Neural cell (in vitro differentiated cells): ENCODE measurements around the gene MINDY3.

Experiments used
- EP300 ChIP-seq: fragments of 450-650 bp; conservative IDR thresholded peaks from 2 replicates; pipeline ENCODE4 v1.6.1; 2014; ENCODE audit warnings: antibody characterized with exemption, mild to moderate bottlenecking, moderate library complexity; ENCODE audit not compliant: poor library complexity, severe bottlenecking
- EZH2 ChIP-seq: fragments of 200-600, 300-800 bp; shearing (Covaris generic), sonication (generic); IDR thresholded peaks from 2 replicates; pipeline ENCODE4 v1.6.1; 2014; ENCODE audit warnings: antibody characterized with exemption, low read length, borderline replicate concordance, mild to moderate bottlenecking; ENCODE audit not compliant: insufficient read depth, poor library complexity, severe bottlenecking
- MXI1 ChIP-seq: fragments of 450-650 bp; conservative IDR thresholded peaks from 2 replicates; pipeline ENCODE4 v1.6.1; 2014; ENCODE audit warnings: antibody characterized with exemption, mild to moderate bottlenecking; ENCODE audit not compliant: poor library complexity, severe bottlenecking
- POLR2AphosphoS5 ChIP-seq: IDR thresholded peaks from 2 replicates; pipeline ENCODE4 v1.6.1; 2012
- RAD21 ChIP-seq: fragments of 450-650 bp; conservative IDR thresholded peaks from 2 replicates; pipeline ENCODE4 v1.6.1; 2014; ENCODE audit warnings: antibody characterized with exemption, mild to moderate bottlenecking, moderate library complexity
- SMC3 ChIP-seq: fragments of 450-650 bp; conservative IDR thresholded peaks from 2 replicates; pipeline ENCODE4 v1.6.1; 2014; ENCODE audit warnings: antibody characterized with exemption, mild to moderate bottlenecking, moderate library complexity; ENCODE audit not compliant: poor library complexity
- TF ChIP-seq, protein P1 (sequence below): fragments of 450-650 bp; IDR thresholded peaks from 2 replicates; pipeline ENCODE4 v1.5.1; 2014; ENCODE audit warnings: antibody characterized with exemption, mild to moderate bottlenecking, moderate library complexity; ENCODE audit not compliant: poor library complexity, severe bottlenecking

DNA sequence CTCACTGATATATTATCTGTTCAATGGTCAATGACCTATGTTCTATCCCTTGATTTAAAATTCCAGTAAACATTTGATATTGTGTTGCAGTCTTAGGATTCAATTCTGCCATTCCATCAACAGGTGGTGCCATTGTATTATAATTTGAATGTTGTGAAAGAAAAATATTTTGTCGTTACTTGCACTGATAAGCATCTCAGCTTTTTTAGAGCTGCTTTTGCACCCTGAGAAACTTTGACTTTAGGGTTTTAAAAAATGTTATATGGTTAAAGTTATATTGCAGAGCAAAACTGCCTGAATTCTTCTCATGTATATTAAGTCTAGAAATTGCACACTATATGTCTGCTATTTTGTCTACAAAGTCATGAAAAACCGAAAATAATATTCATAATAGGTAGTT lies 18.8 kb upstream of the MINDY3 start:
- TF ChIP-seq, protein P1, sequence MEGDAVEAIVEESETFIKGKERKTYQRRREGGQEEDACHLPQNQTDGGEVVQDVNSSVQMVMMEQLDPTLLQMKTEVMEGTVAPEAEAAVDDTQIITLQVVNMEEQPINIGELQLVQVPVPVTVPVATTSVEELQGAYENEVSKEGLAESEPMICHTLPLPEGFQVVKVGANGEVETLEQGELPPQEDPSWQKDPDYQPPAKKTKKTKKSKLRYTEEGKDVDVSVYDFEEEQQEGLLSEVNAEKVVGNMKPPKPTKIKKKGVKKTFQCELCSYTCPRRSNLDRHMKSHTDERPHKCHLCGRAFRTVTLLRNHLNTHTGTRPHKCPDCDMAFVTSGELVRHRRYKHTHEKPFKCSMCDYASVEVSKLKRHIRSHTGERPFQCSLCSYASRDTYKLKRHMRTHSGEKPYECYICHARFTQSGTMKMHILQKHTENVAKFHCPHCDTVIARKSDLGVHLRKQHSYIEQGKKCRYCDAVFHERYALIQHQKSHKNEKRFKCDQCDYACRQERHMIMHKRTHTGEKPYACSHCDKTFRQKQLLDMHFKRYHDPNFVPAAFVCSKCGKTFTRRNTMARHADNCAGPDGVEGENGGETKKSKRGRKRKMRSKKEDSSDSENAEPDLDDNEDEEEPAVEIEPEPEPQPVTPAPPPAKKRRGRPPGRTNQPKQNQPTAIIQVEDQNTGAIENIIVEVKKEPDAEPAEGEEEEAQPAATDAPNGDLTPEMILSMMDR = peak; percentile 84
- peak; percentile 80 for TF ChIP-seq SMC3
- no peak for TF ChIP-seq EZH2
- peak; percentile 85 for TF ChIP-seq RAD21
- no peak for TF ChIP-seq MXI1
- no peak for TF ChIP-seq EP300
- no peak for TF ChIP-seq POLR2AphosphoS5
